GM19328 (cell line): ENCODE measurements around the gene ANP32B.
"Not testable (repeated sequence)": the region's sequence is repeated elsewhere in the genome, so short reads cannot be mapped to it uniquely, and the experiment has no call there.

ENCODE experiments used
- ATAC-seq: cut with Tn5 transposase; IDR thresholded peaks from one replicate; pipeline ENCODE4 v1.9.1; 2021; ENCODE audit warnings: mild to moderate bottlenecking, moderate library complexity; ENCODE audit not compliant: unreplicated experiment

The ANP32B gene

GRCh38 chr9:97991818-97992217 lies 8.7 kb downstream of the ANP32B start:
- no peak for ATAC-seq

DNA sequence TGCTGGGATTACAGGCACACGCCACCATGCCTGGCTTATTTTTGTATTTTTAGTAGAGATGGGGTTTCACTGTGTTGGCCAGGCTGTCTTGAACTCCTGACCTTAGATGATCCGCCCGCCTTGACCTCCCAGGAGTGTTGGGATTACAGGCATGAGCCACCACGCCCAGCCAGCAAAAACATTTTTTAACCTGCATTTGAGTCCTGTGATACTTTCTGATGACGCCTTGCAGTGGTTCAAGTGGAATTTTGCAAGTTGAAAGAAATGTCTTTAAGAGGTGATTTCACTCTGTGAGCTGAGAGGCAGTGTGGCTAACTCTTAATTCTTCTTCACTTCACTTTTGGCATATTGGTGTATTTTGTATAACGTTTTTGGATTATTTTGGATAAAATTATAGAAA lies 9.1 kb downstream of the ANP32B start:
- no peak for ATAC-seq

DNA sequence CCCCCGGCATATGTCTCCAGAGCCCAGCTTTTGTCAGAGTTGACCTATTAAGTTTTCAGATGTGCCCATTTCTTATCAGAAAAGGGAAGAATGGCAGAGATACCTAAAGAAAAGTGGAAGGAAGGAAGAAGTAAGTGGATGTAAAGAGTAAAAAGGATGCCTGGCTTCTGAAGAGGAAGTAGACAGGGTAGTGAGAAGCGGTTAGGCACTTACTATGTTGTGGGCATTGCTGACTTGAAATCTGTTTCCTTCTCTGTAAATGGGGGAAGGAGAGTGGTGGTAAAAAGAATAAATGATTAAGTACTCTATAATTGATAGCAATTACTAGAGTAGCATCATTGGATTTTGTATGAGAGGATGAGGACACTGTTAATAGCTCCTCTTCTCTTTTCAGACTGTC lies 9.9 kb downstream of the ANP32B start:
- no peak for ATAC-seq

- ATAC-seq = no peak
These were observed 11.6 kb downstream of the ANP32B start for GRCh38 chr9:97994703-97995102.

GRCh38 chr9:97996676-97997075 lies 13.5 kb downstream of the ANP32B start:
- ATAC-seq = not testable (repeated sequence)

DNA sequence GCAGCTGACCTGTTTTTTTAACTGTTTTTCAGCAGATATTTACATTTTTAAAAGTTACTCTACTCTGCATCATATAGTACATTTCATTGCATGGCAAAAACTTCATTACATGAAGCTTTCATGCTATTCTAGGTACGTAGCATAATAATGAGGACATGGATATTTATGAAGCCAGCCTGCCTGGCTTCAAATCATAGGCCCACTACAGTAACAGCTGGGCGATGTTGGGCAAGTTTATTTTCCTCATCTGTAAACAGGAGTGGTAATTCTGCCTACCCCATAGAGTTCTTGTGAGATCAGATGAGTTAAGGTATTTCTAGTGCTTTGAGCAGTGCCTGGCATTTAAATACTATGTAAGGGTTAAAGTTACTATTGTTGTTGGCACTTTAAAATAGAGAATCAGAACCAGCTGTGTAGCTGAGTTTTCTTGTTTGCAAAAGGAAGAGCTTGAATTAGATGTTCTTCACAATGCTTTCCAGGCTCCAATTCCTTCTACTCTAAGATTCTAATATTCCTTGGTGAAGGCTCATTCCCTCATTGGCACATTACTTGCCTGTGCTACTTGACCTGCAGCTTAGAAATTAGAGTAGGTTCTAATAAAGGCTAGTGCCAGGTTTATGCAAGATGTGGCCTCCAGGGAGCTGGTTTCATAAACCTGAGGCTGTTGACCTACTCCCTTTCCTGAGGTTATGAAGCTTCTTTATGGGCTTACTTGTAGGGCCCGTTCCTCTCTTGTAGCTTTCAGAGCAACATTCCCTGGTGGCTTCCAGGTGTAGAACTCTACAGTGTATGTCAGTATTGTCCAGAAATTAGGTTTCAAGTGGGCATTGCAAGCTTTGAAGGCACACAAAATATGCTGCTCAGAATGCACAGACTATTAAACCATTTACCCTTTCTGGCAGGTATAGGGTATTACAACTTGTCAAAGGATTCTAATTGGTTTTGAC lies 14.5 kb downstream of the ANP32B start:
- no peak for ATAC-seq

GRCh38 chr9:98002808-98003207 lies 19.7 kb downstream of the ANP32B start:
- ATAC-seq = no peak

DNA sequence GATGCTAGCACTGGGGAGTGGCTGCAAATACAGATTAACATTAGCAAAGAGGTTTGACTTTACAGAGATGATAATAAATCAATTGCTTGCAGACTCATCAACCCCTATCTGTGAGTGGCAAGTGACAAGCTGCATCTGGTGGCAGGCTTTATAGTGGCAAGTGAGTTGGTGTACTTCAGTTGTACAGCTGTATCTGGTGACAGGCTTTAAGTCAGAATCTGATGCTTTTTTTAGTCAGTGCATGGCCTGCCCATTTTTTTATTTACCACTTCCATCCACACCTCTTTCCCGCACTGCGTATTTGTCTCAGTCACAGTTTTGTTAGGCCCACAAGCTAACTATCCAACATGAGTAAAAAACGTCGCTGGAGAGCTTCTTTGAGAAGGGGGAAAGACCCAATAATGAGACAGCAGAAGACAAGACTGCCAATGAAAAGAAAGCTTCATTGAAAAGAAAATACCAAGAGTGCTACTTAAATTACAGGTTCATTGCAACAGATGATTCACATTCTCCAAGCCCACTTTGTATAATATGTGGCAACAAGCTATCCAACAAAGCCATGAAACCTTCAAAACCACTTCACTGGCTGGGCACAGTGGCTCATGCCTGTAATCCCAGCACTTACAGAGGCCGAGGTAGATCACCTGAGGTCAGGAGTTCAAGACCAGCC lies 23.1 kb downstream of the ANP32B start:
- ATAC-seq = no peak

DNA sequence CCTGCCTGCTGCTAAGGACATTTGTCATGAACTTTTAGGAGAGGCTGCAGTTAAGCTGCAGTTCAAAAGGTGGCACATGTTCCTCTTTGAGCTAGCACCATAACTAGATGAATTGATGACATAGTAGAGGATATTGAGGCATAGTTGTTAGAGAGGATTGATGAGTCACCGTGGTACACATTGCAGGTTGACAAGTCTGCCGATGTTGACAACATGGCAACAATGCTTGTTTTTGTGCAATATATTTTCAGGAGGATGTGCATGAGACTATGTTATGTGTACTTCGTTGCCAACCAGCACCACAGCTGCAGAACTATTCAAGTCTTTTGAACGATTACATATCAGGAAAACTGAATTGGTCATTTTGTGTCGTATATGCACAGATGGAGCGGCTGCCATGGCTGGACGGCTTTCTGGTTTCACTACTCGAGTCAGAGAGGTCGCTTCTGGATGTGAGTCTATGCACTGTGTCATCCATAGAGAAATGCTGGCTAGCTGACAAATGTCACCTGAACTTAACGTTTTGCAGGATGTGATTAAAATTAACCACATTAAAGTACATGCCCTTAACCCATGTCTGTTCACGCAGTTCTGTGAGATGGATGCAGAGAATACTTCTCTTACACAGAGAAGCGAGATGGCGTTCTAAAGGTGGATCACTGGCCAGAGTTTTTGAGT lies 24.2 kb downstream of the ANP32B start:
- no peak for ATAC-seq

DNA sequence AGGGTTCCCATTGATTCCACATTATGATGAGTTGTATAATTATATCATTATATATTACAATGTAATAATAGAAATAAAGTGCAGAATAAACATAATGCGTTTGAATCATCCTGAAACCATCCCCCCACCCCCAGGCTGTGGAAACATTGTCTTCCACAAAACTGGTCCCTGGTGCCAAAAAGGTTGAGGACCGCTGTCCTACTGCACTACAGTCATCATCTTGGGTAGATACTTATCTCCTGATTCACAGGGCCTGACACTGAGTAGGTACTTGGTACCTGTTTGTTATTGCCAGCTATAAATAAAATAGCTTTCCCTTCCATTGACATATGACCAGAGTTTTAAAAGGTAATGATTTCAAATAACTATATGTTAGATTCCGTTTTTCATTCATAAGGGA lies 25.6 kb downstream of the ANP32B start:
- no peak for ATAC-seq

DNA sequence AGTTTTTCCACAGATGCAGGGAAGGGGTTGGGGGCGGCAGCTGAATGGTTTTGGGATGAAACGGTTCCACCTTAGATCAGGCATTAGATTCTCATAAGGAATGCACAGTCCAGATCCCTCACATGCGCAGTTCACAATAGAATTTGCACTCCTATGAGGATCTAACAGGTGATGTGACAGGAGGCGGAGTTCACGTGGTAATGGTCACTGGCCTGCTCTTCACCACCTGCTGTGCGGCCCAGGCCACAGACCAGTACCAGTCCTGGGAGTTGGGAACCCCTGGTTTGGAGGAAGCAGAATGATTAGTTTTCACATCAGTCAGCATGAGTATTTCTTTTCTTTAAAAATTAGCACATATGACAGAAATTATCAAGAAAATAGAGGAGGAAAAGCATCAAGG lies 26.3 kb downstream of the ANP32B start:
- no peak for ATAC-seq

DNA sequence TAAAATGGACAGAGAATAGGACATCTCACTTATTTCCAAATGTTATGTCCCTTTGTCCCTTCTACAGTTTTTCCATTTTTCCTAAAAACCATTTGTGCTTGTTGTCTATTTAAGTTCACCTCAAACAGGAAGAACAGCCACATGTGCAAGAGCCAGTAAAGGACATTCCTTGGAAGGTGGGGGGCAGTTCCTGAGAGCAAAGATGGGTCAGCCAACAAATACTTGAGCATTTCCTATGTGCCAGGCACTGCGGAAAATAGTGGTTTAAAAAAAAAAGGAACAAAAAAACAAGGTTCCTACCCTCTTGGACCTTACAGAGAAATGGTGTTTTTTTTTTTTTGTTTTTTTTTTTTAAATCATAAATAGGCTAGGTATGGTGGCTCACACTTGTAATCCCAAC lies 26.8 kb downstream of the ANP32B start:
- no peak for ATAC-seq

DNA sequence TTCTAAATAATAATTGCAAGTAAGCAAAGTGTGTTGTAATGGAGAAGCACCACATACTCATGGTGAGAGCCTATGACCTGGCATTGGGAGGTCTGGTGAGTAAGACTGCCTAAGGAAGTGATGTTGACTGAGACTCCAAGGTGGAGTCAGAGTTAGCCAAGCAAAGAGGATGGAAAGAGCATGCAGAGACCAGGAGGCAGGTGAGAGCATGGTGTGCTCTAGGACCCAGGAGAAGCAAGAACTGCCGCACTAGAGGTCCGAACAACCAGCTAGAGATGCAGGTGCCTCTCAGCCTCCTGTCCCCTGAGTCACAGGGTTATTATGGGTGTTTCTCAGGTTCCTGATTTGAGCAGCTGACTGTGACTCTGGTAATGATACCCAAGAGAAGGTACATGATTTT lies 27.3 kb downstream of the ANP32B start:
- ATAC-seq = peak; percentile 76

- no peak for ATAC-seq
These were observed 28.0 kb downstream of the ANP32B start for GRCh38 chr9:98011122-98011521.

DNA sequence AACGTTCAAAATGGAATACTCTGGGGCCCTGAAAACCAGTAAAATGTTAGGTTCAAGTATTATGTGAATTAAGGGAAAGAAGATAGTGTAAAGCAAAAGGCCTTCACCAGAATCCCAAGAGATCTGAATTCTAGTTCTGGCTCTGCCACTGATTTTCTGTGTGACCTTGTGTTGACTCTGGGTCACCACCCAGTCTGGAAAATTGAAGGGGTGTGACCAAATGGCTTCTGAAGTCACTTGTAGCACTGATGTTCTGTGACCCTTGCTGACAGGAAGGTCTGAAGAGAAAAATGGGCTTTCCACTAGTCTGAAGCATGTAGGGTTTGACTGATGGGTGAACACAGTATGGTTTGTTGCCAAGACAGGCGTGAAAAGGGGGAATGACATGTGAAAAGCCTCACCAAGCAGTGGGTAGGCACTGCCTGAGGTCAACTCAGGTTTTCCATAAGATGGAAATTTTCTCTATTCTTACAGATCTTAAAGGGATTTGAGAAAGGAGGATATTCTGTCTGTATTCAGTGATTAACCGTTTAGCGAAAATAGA lies 33.1 kb downstream of the ANP32B start:
- no peak for ATAC-seq

DNA sequence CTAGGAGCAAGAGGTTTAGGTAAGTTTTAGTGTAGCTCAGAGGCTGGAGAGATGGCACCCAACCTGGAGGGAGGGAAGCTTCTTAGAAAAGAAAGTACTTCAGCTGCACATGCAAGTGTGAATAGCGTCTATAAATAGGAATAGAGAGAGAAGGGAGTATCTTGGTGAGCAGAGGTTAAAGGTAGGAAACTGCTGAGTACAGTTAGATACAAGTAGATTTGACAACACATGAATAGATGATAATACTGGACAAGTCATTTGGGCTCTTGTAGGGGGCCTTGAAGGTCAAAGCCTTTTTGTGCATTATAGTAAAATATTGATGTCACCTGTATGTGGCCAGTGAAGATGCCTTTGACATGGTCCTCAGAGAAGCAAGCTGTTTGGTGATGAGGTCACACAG lies 34.2 kb downstream of the ANP32B start:
- ATAC-seq = no peak

DNA sequence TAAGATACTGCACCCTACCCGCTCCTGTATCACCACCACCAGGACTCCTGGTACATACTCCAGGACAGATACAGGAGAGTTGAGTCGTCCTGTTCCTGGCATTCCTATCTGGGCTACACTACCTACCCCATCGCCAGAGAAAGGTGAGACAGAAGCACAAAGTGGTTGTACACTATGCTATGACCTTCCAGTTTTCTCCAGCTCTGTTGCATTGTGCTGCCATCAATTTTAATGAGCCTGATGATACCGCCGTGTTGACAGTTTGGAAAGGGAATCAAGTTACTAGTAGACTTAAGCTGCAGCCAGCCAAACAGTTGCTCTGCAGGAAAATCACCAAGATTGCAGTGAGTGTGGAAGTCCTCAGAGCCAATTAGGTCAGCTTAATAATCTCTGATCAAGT lies 35.2 kb downstream of the ANP32B start:
- no peak for ATAC-seq

- ATAC-seq = no peak
These were observed 36.0 kb downstream of the ANP32B start for GRCh38 chr9:98019098-98019497.

GRCh38 chr9:98019869-98020268 lies 36.7 kb downstream of the ANP32B start:
- not testable (repeated sequence) for ATAC-seq

DNA sequence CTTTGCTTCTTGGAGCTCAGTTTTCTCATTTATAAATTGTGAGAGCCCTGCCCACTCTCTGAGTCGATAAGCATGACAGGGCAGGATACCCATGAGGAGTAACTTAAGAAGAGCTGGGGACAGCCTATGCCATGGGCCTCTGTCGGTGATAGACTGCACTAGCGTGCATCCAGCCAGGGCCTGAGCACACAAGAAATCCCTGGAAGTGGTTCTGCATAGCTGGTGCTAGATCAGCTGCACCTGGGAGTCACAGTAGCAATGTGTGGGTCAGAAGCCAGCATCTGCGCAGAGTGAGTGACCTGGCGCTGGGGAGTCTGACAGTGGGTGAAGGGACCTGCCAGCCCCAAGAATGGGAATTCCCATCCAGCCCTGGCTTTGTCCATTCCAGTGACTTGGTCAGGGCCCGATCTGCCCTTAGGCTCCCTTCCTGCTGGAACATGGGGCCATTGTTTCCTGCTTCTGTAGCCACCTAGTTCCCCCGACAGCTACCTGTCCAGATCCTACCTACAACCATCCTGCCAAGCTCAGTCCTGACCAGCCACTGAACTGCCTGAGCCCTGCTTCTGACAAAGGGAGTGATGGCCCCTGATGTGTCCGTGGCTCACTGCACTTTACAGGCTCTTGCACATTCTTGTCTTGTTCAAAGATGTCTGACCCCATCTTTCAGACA lies 37.5 kb downstream of the ANP32B start:
- ATAC-seq = no peak
